CD4-positive, alpha-beta T cell treated with Interferon alpha-2 for 1 hour (primary cell): ENCODE results near the gene RTKN2.
"Not testable (repeated sequence)": the region's sequence is repeated elsewhere in the genome, so short reads cannot be mapped to it uniquely, and the experiment has no call there.

Source experiments
- DNase-seq, 2 donors: peaks; one replicate each; pipeline ENCODE4 v3.0.0-alpha.2; 2020 to 2022

Gene RTKN2

GRCh38 chr10:62259456-62259855, 9.2 kb downstream of the RTKN2 start:
- DNase-seq: no peak

- no peak for DNase-seq
These were observed 9.7 kb downstream of the RTKN2 start for GRCh38 chr10:62258926-62259325.

GRCh38 chr10:62253704-62254103, 14.9 kb downstream of the RTKN2 start:
- no peak for DNase-seq

- no peak for DNase-seq
These were observed 16.6 kb downstream of the RTKN2 start for GRCh38 chr10:62252051-62252450.

- no peak for DNase-seq
These were observed 17.9 kb downstream of the RTKN2 start for GRCh38 chr10:62250594-62251198.

- DNase-seq: no peak
These were observed 18.7 kb downstream of the RTKN2 start for GRCh38 chr10:62249957-62250356.

GRCh38 chr10:62248465-62248864, 20.2 kb downstream of the RTKN2 start:
- no peak for DNase-seq

- DNase-seq: peak; percentile 64 to 80
These were observed 23.7 kb downstream of the RTKN2 start for GRCh38 chr10:62244785-62245467.

- DNase-seq: no peak
These were observed 24.6 kb downstream of the RTKN2 start for GRCh38 chr10:62244088-62244487.

GRCh38 chr10:62243647-62243997, 25.0 kb downstream of the RTKN2 start:
- peak in 1 of 2 donors; percentile 36 for DNase-seq

- peak in 1 of 2 donors; percentile 20 for DNase-seq
These were observed 25.5 kb downstream of the RTKN2 start for GRCh38 chr10:62242965-62243646.

GRCh38 chr10:62241521-62241920, 27.1 kb downstream of the RTKN2 start:
- not testable (repeated sequence) for DNase-seq

- peak in 1 of 2 donors; percentile 25 for DNase-seq
These were observed 28.6 kb downstream of the RTKN2 start for GRCh38 chr10:62239994-62240393.

GRCh38 chr10:62238880-62239279, 29.8 kb downstream of the RTKN2 start:
- DNase-seq: no peak

GRCh38 chr10:62237966-62238365, 30.7 kb downstream of the RTKN2 start:
- no peak for DNase-seq

- no peak for DNase-seq
These were observed 31.1 kb downstream of the RTKN2 start for GRCh38 chr10:62237506-62237905.

- no peak for DNase-seq
These were observed 34.5 kb downstream of the RTKN2 start for GRCh38 chr10:62234077-62234605.

- no peak for DNase-seq
These were observed 35.1 kb downstream of the RTKN2 start for GRCh38 chr10:62233356-62234076.

- no peak for DNase-seq
These were observed 36.8 kb downstream of the RTKN2 start for GRCh38 chr10:62231805-62232204.

- DNase-seq: no peak
These were observed 37.3 kb downstream of the RTKN2 start for GRCh38 chr10:62231371-62231770.

GRCh38 chr10:62230344-62231121, 38.1 kb downstream of the RTKN2 start:
- no peak for DNase-seq

- no peak for DNase-seq
These were observed 43.3 kb downstream of the RTKN2 start for GRCh38 chr10:62225362-62225761.
